H9 (cell line): ENCODE measurements around the gene LASP1. TPM values are rescaled to one million over a fixed set of nuclear protein-coding genes. Genes with fewer than 3 reads are reported as not detected.

Experiments
- DNase-seq: peaks from one replicate; pipeline ENCODE4 v3.0.0-alpha.2; 2017
- H2AFZ ChIP-seq: one replicate; pipeline ENCODE4 v1.6.1; 2013; ENCODE audit warnings: mild to moderate bottlenecking, low read length, control low read depth, moderate library complexity
- H2AK5ac ChIP-seq: 2 replicates; pipeline ENCODE4 v1.6.1; 2013; ENCODE audit warnings: low read length, control low read depth, mixed read lengths; ENCODE audit not compliant: insufficient read length
- H2BK120ac ChIP-seq: one replicate; pipeline ENCODE4 v1.6.1; 2013; ENCODE audit warnings: low read depth, mild to moderate bottlenecking, low read length, control low read depth, inconsistent platforms; ENCODE audit not compliant: poor library complexity, severe bottlenecking
- H2BK12ac ChIP-seq: 2 replicates; pipeline ENCODE4 v1.6.1; 2013; ENCODE audit warnings: low read length, control low read depth, mixed read lengths, low read depth; ENCODE audit not compliant: insufficient read length
- H2BK15ac ChIP-seq: 2 replicates; pipeline ENCODE4 v1.6.1; 2013; ENCODE audit warnings: low read depth, low read length, control low read depth
- H2BK20ac ChIP-seq: one replicate; pipeline ENCODE4 v1.6.1; 2013; ENCODE audit warnings: low read depth, mild to moderate bottlenecking, low read length, control low read depth, inconsistent platforms; ENCODE audit not compliant: poor library complexity, severe bottlenecking
- H2BK5ac ChIP-seq: 2 replicates; pipeline ENCODE4 v1.6.1; 2013; ENCODE audit warnings: low read length, control low read depth, mixed read lengths; ENCODE audit not compliant: insufficient read length
- H3K14ac ChIP-seq: 2 replicates; pipeline ENCODE4 v1.6.1; 2013; ENCODE audit warnings: low read length, control low read depth; ENCODE audit not compliant: insufficient read depth
- H3K18ac ChIP-seq: 2 replicates; pipeline ENCODE4 v1.6.1; 2013; ENCODE audit warnings: low read depth, mild to moderate bottlenecking, mixed read lengths, low read length, control low read depth; ENCODE audit not compliant: insufficient read length
- H3K23ac ChIP-seq: 2 replicates; pipeline ENCODE4 v1.6.1; 2013; ENCODE audit warnings: low read length, control low read depth, mixed read lengths, low read depth; ENCODE audit not compliant: insufficient read length
- H3K23me2 ChIP-seq: 2 replicates; pipeline ENCODE4 v1.6.1; 2013; ENCODE audit warnings: low read depth, mild to moderate bottlenecking, mixed read lengths, low read length, control low read depth; ENCODE audit not compliant: insufficient read length, poor library complexity, severe bottlenecking
- H3K27ac ChIP-seq: 2 replicates; pipeline ENCODE4 v1.5.1; 2013; ENCODE audit warnings: low read length, control low read depth, mixed read lengths, low read depth; ENCODE audit not compliant: insufficient read length
- H3K27me3 ChIP-seq: 2 replicates; pipeline ENCODE4 v1.6.1; 2013; ENCODE audit warnings: low read length, control low read depth, inconsistent platforms; ENCODE audit not compliant: insufficient read depth
- H3K4ac ChIP-seq: 2 replicates; pipeline ENCODE4 v1.6.1; 2013; ENCODE audit warnings: low read depth, mild to moderate bottlenecking, control low read depth, inconsistent platforms, low read length, moderate library complexity
- H3K4me1 ChIP-seq: 2 replicates; pipeline ENCODE4 v1.6.1; 2013; ENCODE audit warnings: low read length, control low read depth, inconsistent platforms; ENCODE audit not compliant: insufficient read depth
- H3K4me2 ChIP-seq: 2 replicates; pipeline ENCODE4 v1.6.1; 2013; ENCODE audit warnings: low read length, control low read depth, mixed read lengths; ENCODE audit not compliant: insufficient read length, insufficient read depth
- H3K56ac ChIP-seq: 2 replicates; pipeline ENCODE4 v1.6.1; 2013; ENCODE audit warnings: low read depth, mild to moderate bottlenecking, mixed read lengths, low read length, control low read depth; ENCODE audit not compliant: insufficient read length
- H3K79me1 ChIP-seq: 2 replicates; pipeline ENCODE4 v1.6.1; 2013; ENCODE audit warnings: low read depth, mild to moderate bottlenecking, moderate library complexity, low read length, control low read depth, inconsistent platforms; ENCODE audit not compliant: insufficient read depth, poor library complexity, severe bottlenecking
- H3K79me2 ChIP-seq: 2 replicates; pipeline ENCODE4 v1.6.1; 2013; ENCODE audit warnings: low read length, control low read depth, inconsistent platforms; ENCODE audit not compliant: insufficient read depth
- H3K9ac ChIP-seq: 2 replicates; pipeline ENCODE4 v1.6.1; 2013; ENCODE audit warnings: low read length, control low read depth, mixed read lengths; ENCODE audit not compliant: insufficient read length; ENCODE audit errors: extremely low read depth
- H3K9me3 ChIP-seq: one replicate; pipeline ENCODE4 v1.6.1; 2013; ENCODE audit warnings: low read depth, low read length, inconsistent platforms; ENCODE audit not compliant: control insufficient read depth
- H3T11ph ChIP-seq: one replicate; pipeline ENCODE4 v1.6.1; 2013; ENCODE audit warnings: mild to moderate bottlenecking, low read length, control low read depth, inconsistent platforms
- H4K20me1 ChIP-seq: one replicate; pipeline ENCODE4 v1.6.1; 2013; ENCODE audit not compliant: control insufficient read depth, insufficient read length, insufficient read depth
- H4K5ac ChIP-seq: 2 replicates; pipeline ENCODE4 v1.6.1; 2013; ENCODE audit warnings: low read depth, mild to moderate bottlenecking, mixed read lengths, low read length, control low read depth; ENCODE audit not compliant: insufficient read length
- H4K8ac ChIP-seq: replicated peaks from 2 replicates; pipeline ENCODE4 v1.6.1; 2013; ENCODE audit warnings: low read length, control low read depth, mixed read lengths, low read depth; ENCODE audit not compliant: insufficient read length
- H4K91ac ChIP-seq: 2 replicates; pipeline ENCODE4 v1.6.1; 2013; ENCODE audit warnings: low read depth, mild to moderate bottlenecking, moderate library complexity, mixed read lengths, low read length, control low read depth; ENCODE audit not compliant: insufficient read length
- H3K27ac Mint-ChIP-seq, 3 experiments: 2 replicates in 2 of 3; 3 replicates in 1 of 3; pipeline ENCODE4 v1.8.0; 2020 to 2021; ENCODE audit warnings: mixed read lengths in 3 of 3, mild to moderate bottlenecking in 1 of 3, moderate library complexity in 1 of 3
- H3K27me3 Mint-ChIP-seq: 2 replicates; pipeline ENCODE4 v1.8.0; 2021; ENCODE audit warnings: low read depth, mild to moderate bottlenecking, moderate library complexity, mixed read lengths
- H3K36me3 Mint-ChIP-seq, 3 experiments: 2 replicates in 2 of 3; 3 replicates in 1 of 3; pipeline ENCODE4 v1.8.0; 2020 to 2021; ENCODE audit warnings: low read depth in 3 of 3, mixed read lengths in 3 of 3; ENCODE audit not compliant: insufficient read depth in 1 of 3
- H3K4me1 Mint-ChIP-seq, 2 experiments: 2 replicates each; pipeline ENCODE4 v1.8.0; 2020; ENCODE audit warnings: mixed read lengths in 2 of 2
- H3K4me3 Mint-ChIP-seq, 2 experiments: 2 replicates in 1 of 2; 3 replicates in 1 of 2; pipeline ENCODE4 v1.8.0; 2020 to 2021; ENCODE audit warnings: mild to moderate bottlenecking in 2 of 2, mixed read lengths in 2 of 2, moderate library complexity in 1 of 2
- H3K9me3 Mint-ChIP-seq, 2 experiments: 2 replicates in 1 of 2; 3 replicates in 1 of 2; pipeline ENCODE4 v1.8.0; 2020; ENCODE audit warnings: mild to moderate bottlenecking in 2 of 2, mixed read lengths in 2 of 2, moderate library complexity in 1 of 2
- CTCF ChIP-seq: fragments of 200-600 bp; sonication (generic); conservative IDR thresholded peaks from 3 replicates; pipeline ENCODE4 v1.8.0; 2021; ENCODE audit warnings: antibody characterized with exemption, mild to moderate bottlenecking
- WGBS: extraction: QIAGEN DNeasy Blood & Tissue Kit; methylation state at CpG from one replicate; pipeline ENCODE4 v1.1.7; 2013; ENCODE audit warnings: missing lambda C conversion rate, low lambda C conversion rate, mixed read lengths; ENCODE audit not compliant: insufficient read length; ENCODE audit errors: extremely low coverage; 5-methylcytosine and 5-hydroxymethylcytosine counted together
- total RNA-seq: library from RNA; stranded (reverse); gene quantifications from 2 replicates; pipeline ENCODE4 v1.2.1, GENCODE V29; 2021

Gene LASP1
- total RNA-seq, 1 experiment from 2014 or later: 121 TPM

DNA sequence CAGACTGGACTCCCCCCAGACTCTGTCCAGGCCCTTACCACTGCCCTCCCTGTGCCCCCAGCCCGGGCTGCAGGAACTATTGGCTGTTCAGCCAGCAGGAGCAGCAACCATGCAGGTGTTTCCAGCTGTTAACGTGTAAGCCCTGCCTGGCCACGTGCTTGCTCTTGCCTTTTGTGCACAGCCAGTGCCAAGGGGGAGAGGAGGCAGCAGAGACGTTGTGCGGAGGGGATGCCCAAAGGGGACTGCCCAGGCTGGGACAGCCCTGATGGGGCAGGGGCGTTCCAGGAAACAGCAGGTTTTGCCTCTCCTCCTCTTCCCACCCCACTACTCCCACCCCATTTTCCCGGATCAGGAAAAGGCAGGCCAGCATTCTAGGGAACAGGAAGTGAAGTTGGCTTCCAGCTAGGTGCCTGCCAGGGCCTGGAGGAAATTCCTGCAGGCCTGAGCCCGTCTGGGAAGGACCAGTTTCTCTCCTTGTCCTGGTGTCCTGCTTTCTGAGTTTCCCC is 38.9 kb downstream of the LASP1 start:
- Mint-ChIP-seq H3K9me3 (no peaks in the 10 kb centered on the region), H3K4me1 (peaks cover 12 to 17% of the 10 kb centered on the region in 2 experiments), H3K27me3 (no peaks in the 10 kb centered on the region), H3K36me3 (peaks cover 5 to 21% (median 20%) of the 10 kb centered on the region in 3 experiments; a peak in 6 of 7 replicates), H3K27ac (peak overlapping the region in 2 of 3 experiments; percentile 63 to 93; a peak in 4 of 7 replicates), H3K4me3 (no peak overlapping the region)
- WGBS: no CpG with 5 or more reads among the region's 8 CpGs
- Histone ChIP-seq H3K79me1 (no peaks in the 10 kb centered on the region), H3K79me2 (no peaks in the 10 kb centered on the region), H3T11ph (no peak overlapping the region), H2BK20ac (no peak overlapping the region), H3K23me2 (no peaks in the 10 kb centered on the region), H3K9me3 (no peaks in the 10 kb centered on the region), H3K27ac (no peak overlapping the region), H4K91ac (no peak overlapping the region), H2AK5ac (no peak overlapping the region), H2BK120ac (no peak overlapping the region), H2BK15ac (no peak overlapping the region), H2BK5ac (no peak overlapping the region), H3K4me2 (no peak overlapping the region), H3K4ac (no peak overlapping the region), H3K9ac (no peak overlapping the region), H2BK12ac (no peak overlapping the region), H3K4me1 (no peaks in the 10 kb centered on the region), H3K27me3 (no peaks in the 10 kb centered on the region), H3K56ac (no peak overlapping the region), H4K20me1 (no peaks in the 10 kb centered on the region), H4K8ac (no peak overlapping the region), H3K14ac (no peak overlapping the region), H3K18ac (no peak overlapping the region), H4K5ac (no peak overlapping the region), H3K23ac (no peak overlapping the region), H2AFZ (no peak overlapping the region)
- no peak for DNase-seq
- no peak for TF ChIP-seq CTCF
